H9 (cell line): ENCODE data around the gene TRMT2A. TPM values are rescaled to one million over a fixed set of nuclear protein-coding genes. Genes with fewer than 3 reads are reported as not detected.
A peak's percentile ranks its signal among the peaks of the same experiment; 100 is the strongest.

Experiments used
- DNase-seq: peaks from one replicate; pipeline ENCODE4 v3.0.0-alpha.2; 2017
- H2AFZ ChIP-seq: one replicate; pipeline ENCODE4 v1.6.1; 2013; ENCODE audit warnings: mild to moderate bottlenecking, low read length, control low read depth, moderate library complexity
- H2AK5ac ChIP-seq: 2 replicates; pipeline ENCODE4 v1.6.1; 2013; ENCODE audit warnings: low read length, control low read depth, mixed read lengths; ENCODE audit not compliant: insufficient read length
- H2BK120ac ChIP-seq: one replicate; pipeline ENCODE4 v1.6.1; 2013; ENCODE audit warnings: low read depth, mild to moderate bottlenecking, low read length, control low read depth, inconsistent platforms; ENCODE audit not compliant: poor library complexity, severe bottlenecking
- H2BK12ac ChIP-seq: 2 replicates; pipeline ENCODE4 v1.6.1; 2013; ENCODE audit warnings: low read length, control low read depth, mixed read lengths, low read depth; ENCODE audit not compliant: insufficient read length
- H2BK15ac ChIP-seq: 2 replicates; pipeline ENCODE4 v1.6.1; 2013; ENCODE audit warnings: low read depth, low read length, control low read depth
- H2BK20ac ChIP-seq: one replicate; pipeline ENCODE4 v1.6.1; 2013; ENCODE audit warnings: low read depth, mild to moderate bottlenecking, low read length, control low read depth, inconsistent platforms; ENCODE audit not compliant: poor library complexity, severe bottlenecking
- H2BK5ac ChIP-seq: 2 replicates; pipeline ENCODE4 v1.6.1; 2013; ENCODE audit warnings: low read length, control low read depth, mixed read lengths; ENCODE audit not compliant: insufficient read length
- H3K14ac ChIP-seq: 2 replicates; pipeline ENCODE4 v1.6.1; 2013; ENCODE audit warnings: low read length, control low read depth; ENCODE audit not compliant: insufficient read depth
- H3K18ac ChIP-seq: 2 replicates; pipeline ENCODE4 v1.6.1; 2013; ENCODE audit warnings: low read depth, mild to moderate bottlenecking, mixed read lengths, low read length, control low read depth; ENCODE audit not compliant: insufficient read length
- H3K23ac ChIP-seq: 2 replicates; pipeline ENCODE4 v1.6.1; 2013; ENCODE audit warnings: low read length, control low read depth, mixed read lengths, low read depth; ENCODE audit not compliant: insufficient read length
- H3K23me2 ChIP-seq: 2 replicates; pipeline ENCODE4 v1.6.1; 2013; ENCODE audit warnings: low read depth, mild to moderate bottlenecking, mixed read lengths, low read length, control low read depth; ENCODE audit not compliant: insufficient read length, poor library complexity, severe bottlenecking
- H3K27ac ChIP-seq: 2 replicates; pipeline ENCODE4 v1.5.1; 2013; ENCODE audit warnings: low read length, control low read depth, mixed read lengths, low read depth; ENCODE audit not compliant: insufficient read length
- H3K27me3 ChIP-seq: 2 replicates; pipeline ENCODE4 v1.6.1; 2013; ENCODE audit warnings: low read length, control low read depth, inconsistent platforms; ENCODE audit not compliant: insufficient read depth
- H3K4ac ChIP-seq: 2 replicates; pipeline ENCODE4 v1.6.1; 2013; ENCODE audit warnings: low read depth, mild to moderate bottlenecking, control low read depth, inconsistent platforms, low read length, moderate library complexity
- H3K4me1 ChIP-seq: 2 replicates; pipeline ENCODE4 v1.6.1; 2013; ENCODE audit warnings: low read length, control low read depth, inconsistent platforms; ENCODE audit not compliant: insufficient read depth
- H3K4me2 ChIP-seq: 2 replicates; pipeline ENCODE4 v1.6.1; 2013; ENCODE audit warnings: low read length, control low read depth, mixed read lengths; ENCODE audit not compliant: insufficient read length, insufficient read depth
- H3K56ac ChIP-seq: 2 replicates; pipeline ENCODE4 v1.6.1; 2013; ENCODE audit warnings: low read depth, mild to moderate bottlenecking, mixed read lengths, low read length, control low read depth; ENCODE audit not compliant: insufficient read length
- H3K79me1 ChIP-seq: 2 replicates; pipeline ENCODE4 v1.6.1; 2013; ENCODE audit warnings: low read depth, mild to moderate bottlenecking, moderate library complexity, low read length, control low read depth, inconsistent platforms; ENCODE audit not compliant: insufficient read depth, poor library complexity, severe bottlenecking
- H3K79me2 ChIP-seq: 2 replicates; pipeline ENCODE4 v1.6.1; 2013; ENCODE audit warnings: low read length, control low read depth, inconsistent platforms; ENCODE audit not compliant: insufficient read depth
- H3K9ac ChIP-seq: 2 replicates; pipeline ENCODE4 v1.6.1; 2013; ENCODE audit warnings: low read length, control low read depth, mixed read lengths; ENCODE audit not compliant: insufficient read length; ENCODE audit errors: extremely low read depth
- H3K9me3 ChIP-seq: one replicate; pipeline ENCODE4 v1.6.1; 2013; ENCODE audit warnings: low read depth, low read length, inconsistent platforms; ENCODE audit not compliant: control insufficient read depth
- H3T11ph ChIP-seq: one replicate; pipeline ENCODE4 v1.6.1; 2013; ENCODE audit warnings: mild to moderate bottlenecking, low read length, control low read depth, inconsistent platforms
- H4K20me1 ChIP-seq: one replicate; pipeline ENCODE4 v1.6.1; 2013; ENCODE audit not compliant: control insufficient read depth, insufficient read length, insufficient read depth
- H4K5ac ChIP-seq: 2 replicates; pipeline ENCODE4 v1.6.1; 2013; ENCODE audit warnings: low read depth, mild to moderate bottlenecking, mixed read lengths, low read length, control low read depth; ENCODE audit not compliant: insufficient read length
- H4K8ac ChIP-seq: replicated peaks from 2 replicates; pipeline ENCODE4 v1.6.1; 2013; ENCODE audit warnings: low read length, control low read depth, mixed read lengths, low read depth; ENCODE audit not compliant: insufficient read length
- H4K91ac ChIP-seq: 2 replicates; pipeline ENCODE4 v1.6.1; 2013; ENCODE audit warnings: low read depth, mild to moderate bottlenecking, moderate library complexity, mixed read lengths, low read length, control low read depth; ENCODE audit not compliant: insufficient read length
- H3K27ac Mint-ChIP-seq, 3 experiments: 2 replicates in 2 of 3; 3 replicates in 1 of 3; pipeline ENCODE4 v1.8.0; 2020 to 2021; ENCODE audit warnings: mixed read lengths in 3 of 3, mild to moderate bottlenecking in 1 of 3, moderate library complexity in 1 of 3
- H3K27me3 Mint-ChIP-seq: 2 replicates; pipeline ENCODE4 v1.8.0; 2021; ENCODE audit warnings: low read depth, mild to moderate bottlenecking, moderate library complexity, mixed read lengths
- H3K36me3 Mint-ChIP-seq, 3 experiments: 2 replicates in 2 of 3; 3 replicates in 1 of 3; pipeline ENCODE4 v1.8.0; 2020 to 2021; ENCODE audit warnings: low read depth in 3 of 3, mixed read lengths in 3 of 3; ENCODE audit not compliant: insufficient read depth in 1 of 3
- H3K4me1 Mint-ChIP-seq, 2 experiments: 2 replicates each; pipeline ENCODE4 v1.8.0; 2020; ENCODE audit warnings: mixed read lengths in 2 of 2
- H3K4me3 Mint-ChIP-seq, 2 experiments: 2 replicates in 1 of 2; 3 replicates in 1 of 2; pipeline ENCODE4 v1.8.0; 2020 to 2021; ENCODE audit warnings: mild to moderate bottlenecking in 2 of 2, mixed read lengths in 2 of 2, moderate library complexity in 1 of 2
- H3K9me3 Mint-ChIP-seq, 2 experiments: 2 replicates in 1 of 2; 3 replicates in 1 of 2; pipeline ENCODE4 v1.8.0; 2020; ENCODE audit warnings: mild to moderate bottlenecking in 2 of 2, mixed read lengths in 2 of 2, moderate library complexity in 1 of 2
- CTCF ChIP-seq: fragments of 200-600 bp; sonication (generic); conservative IDR thresholded peaks from 3 replicates; pipeline ENCODE4 v1.8.0; 2021; ENCODE audit warnings: antibody characterized with exemption, mild to moderate bottlenecking
- WGBS: extraction: QIAGEN DNeasy Blood & Tissue Kit; methylation state at CpG from one replicate; pipeline ENCODE4 v1.1.7; 2013; ENCODE audit warnings: missing lambda C conversion rate, low lambda C conversion rate, mixed read lengths; ENCODE audit not compliant: insufficient read length; ENCODE audit errors: extremely low coverage; 5-methylcytosine and 5-hydroxymethylcytosine counted together
- total RNA-seq: library from RNA; stranded (reverse); gene quantifications from 2 replicates; pipeline ENCODE4 v1.2.1, GENCODE V29; 2021

Gene TRMT2A
- total RNA-seq, 1 experiment from 2014 or later = 58.2 TPM

DNA sequence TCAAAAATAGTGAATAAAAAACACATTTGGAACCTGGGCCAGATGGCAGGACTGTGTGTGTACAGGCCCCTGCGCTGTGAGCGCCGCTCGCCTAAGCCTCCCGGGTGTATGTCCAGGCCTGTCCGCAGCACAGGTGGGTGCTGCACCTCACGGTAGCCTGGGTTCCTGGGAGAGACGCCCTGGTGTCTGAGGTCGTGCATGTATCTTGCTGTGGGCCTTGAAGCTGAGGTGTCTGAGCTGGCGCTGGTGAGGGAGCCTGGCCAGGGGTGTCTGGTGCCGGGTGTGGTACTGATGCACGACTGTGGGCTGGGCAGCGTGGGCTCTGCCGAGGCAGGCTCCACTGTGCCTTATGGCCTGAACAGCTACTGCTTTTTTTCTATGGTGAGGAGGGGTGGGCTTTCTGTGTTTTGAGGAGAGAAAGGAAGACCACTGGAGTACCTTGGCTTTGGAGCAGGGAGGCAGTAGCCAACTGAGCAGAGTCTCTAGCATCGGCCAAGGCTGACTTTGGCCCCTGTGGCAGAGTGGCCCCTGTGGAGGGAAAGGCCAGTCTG, 10.4 kb upstream of the TRMT2A start:
- Histone ChIP-seq H3K23ac (no peak overlapping the region), H3K4me1 (no peaks in the 10 kb centered on the region), H2BK120ac (no peak overlapping the region), H2BK12ac (no peak overlapping the region), H2BK15ac (no peak overlapping the region), H3K9me3 (no peaks in the 10 kb centered on the region), H3K27me3 (no peaks in the 10 kb centered on the region), H3K27ac (no peak overlapping the region), H4K5ac (no peak overlapping the region), H3K4ac (no peak overlapping the region), H3T11ph (no peak overlapping the region), H3K56ac (no peak overlapping the region), H3K79me2 (peaks cover under 1% of the 10 kb centered on the region; the same call in 1 of the 2 replicates), H4K91ac (no peak overlapping the region), H2BK5ac (no peak overlapping the region), H3K18ac (no peak overlapping the region), H3K14ac (no peak overlapping the region), H3K9ac (no peak overlapping the region), H3K23me2 (peaks cover 4% of the 10 kb centered on the region), H3K4me2 (no peak overlapping the region), H4K8ac (no peak overlapping the region), H2AFZ (no peak overlapping the region), H2AK5ac (no peak overlapping the region), H4K20me1 (peaks cover 2% of the 10 kb centered on the region), H3K79me1 (peaks cover 3% of the 10 kb centered on the region), H2BK20ac (no peak overlapping the region)
- H3K4me1 Mint-ChIP-seq = peaks cover 5 to 6% of the 10 kb centered on the region in 2 experiments
- no peaks in the 10 kb centered on the region for H3K9me3 Mint-ChIP-seq
- no peak for DNase-seq
- H3K27me3 Mint-ChIP-seq = no peaks in the 10 kb centered on the region; the same call in 1 of the 2 replicates
- WGBS = no CpG with 5 or more reads among the region's 15 CpGs
- no peak overlapping the region; a peak in 1 of 5 replicates for H3K4me3 Mint-ChIP-seq
- H3K27ac Mint-ChIP-seq = peak overlapping the region in 2 of 3 experiments; percentile 73 to 82; a peak in 4 of 7 replicates
- peaks cover 27 to 54% (median 51%) of the 10 kb centered on the region in 3 experiments; a peak in 6 of 7 replicates for H3K36me3 Mint-ChIP-seq
- TF ChIP-seq CTCF = no peak
